ENCODE measurements around the gene TAS1R2. TPM values are rescaled to one million over a fixed set of nuclear protein-coding genes. Genes with fewer than 3 reads are reported as not detected.

Gene TAS1R2
- total and polyA plus RNA-seq, 2 experiments from 2014 or later: not detected

- no peaks in the 10 kb centered on the region for H3K9me2 ChIP-seq (ENCODE audit: insufficient read depth)
- no peaks in the 10 kb centered on the region for H3K36me3 ChIP-seq (ENCODE audit: insufficient read depth)
- H3K4me1 ChIP-seq (ENCODE audit: insufficient read depth): peaks cover 4% of the 10 kb centered on the region; the same call in 1 of the 2 replicates
- Mint-ChIP-seq H3K4me3 (no peak overlapping the region; the same call in 2 of the 3 replicates), H3K27ac (no peak overlapping the region), H3K9me3 (no peaks in the 10 kb centered on the region), H3K27me3 (ENCODE audit: insufficient read depth, low read depth, poor library complexity) (peaks cover 3% of the 10 kb centered on the region), H3K36me3 (ENCODE audit: low read depth) (peaks cover 8% of the 10 kb centered on the region; the same call in 2 of the 3 replicates), H3K4me1 (no peaks in the 10 kb centered on the region)
- H3K27me3 ChIP-seq (ENCODE audit: insufficient read depth): no peaks in the 10 kb centered on the region
- DNase-seq (ENCODE audit: low spot score): no peak
- H2AFZ ChIP-seq: no peak overlapping the region
- no peak overlapping the region for H3K4me3 ChIP-seq
- no peaks in the 10 kb centered on the region for H3K79me2 ChIP-seq (replicated peaks; ENCODE audit: insufficient read depth)
- no peak for TF ChIP-seq CREB1 (CRISPR knock-in tag; IDR thresholded peaks at IDR 0.05; ENCODE audit: low read depth)
- no peak for TF ChIP-seq NANOG (IDR thresholded peaks at IDR 0.05; ENCODE audit: borderline replicate concordance)
- TF ChIP-seq, protein P1, sequence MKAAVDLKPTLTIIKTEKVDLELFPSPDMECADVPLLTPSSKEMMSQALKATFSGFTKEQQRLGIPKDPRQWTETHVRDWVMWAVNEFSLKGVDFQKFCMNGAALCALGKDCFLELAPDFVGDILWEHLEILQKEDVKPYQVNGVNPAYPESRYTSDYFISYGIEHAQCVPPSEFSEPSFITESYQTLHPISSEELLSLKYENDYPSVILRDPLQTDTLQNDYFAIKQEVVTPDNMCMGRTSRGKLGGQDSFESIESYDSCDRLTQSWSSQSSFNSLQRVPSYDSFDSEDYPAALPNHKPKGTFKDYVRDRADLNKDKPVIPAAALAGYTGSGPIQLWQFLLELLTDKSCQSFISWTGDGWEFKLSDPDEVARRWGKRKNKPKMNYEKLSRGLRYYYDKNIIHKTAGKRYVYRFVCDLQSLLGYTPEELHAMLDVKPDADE (IDR thresholded peaks at IDR 0.05): no peak
- no peak for TF ChIP-seq REST (IDR thresholded peaks at IDR 0.05; ENCODE audit: unreplicated experiment)
- TF ChIP-seq, protein P2, sequence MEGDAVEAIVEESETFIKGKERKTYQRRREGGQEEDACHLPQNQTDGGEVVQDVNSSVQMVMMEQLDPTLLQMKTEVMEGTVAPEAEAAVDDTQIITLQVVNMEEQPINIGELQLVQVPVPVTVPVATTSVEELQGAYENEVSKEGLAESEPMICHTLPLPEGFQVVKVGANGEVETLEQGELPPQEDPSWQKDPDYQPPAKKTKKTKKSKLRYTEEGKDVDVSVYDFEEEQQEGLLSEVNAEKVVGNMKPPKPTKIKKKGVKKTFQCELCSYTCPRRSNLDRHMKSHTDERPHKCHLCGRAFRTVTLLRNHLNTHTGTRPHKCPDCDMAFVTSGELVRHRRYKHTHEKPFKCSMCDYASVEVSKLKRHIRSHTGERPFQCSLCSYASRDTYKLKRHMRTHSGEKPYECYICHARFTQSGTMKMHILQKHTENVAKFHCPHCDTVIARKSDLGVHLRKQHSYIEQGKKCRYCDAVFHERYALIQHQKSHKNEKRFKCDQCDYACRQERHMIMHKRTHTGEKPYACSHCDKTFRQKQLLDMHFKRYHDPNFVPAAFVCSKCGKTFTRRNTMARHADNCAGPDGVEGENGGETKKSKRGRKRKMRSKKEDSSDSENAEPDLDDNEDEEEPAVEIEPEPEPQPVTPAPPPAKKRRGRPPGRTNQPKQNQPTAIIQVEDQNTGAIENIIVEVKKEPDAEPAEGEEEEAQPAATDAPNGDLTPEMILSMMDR (conservative IDR thresholded peaks at IDR 0.05; ENCODE audit: low read depth in 2 of 2): no peak
- TF ChIP-seq, protein P3, sequence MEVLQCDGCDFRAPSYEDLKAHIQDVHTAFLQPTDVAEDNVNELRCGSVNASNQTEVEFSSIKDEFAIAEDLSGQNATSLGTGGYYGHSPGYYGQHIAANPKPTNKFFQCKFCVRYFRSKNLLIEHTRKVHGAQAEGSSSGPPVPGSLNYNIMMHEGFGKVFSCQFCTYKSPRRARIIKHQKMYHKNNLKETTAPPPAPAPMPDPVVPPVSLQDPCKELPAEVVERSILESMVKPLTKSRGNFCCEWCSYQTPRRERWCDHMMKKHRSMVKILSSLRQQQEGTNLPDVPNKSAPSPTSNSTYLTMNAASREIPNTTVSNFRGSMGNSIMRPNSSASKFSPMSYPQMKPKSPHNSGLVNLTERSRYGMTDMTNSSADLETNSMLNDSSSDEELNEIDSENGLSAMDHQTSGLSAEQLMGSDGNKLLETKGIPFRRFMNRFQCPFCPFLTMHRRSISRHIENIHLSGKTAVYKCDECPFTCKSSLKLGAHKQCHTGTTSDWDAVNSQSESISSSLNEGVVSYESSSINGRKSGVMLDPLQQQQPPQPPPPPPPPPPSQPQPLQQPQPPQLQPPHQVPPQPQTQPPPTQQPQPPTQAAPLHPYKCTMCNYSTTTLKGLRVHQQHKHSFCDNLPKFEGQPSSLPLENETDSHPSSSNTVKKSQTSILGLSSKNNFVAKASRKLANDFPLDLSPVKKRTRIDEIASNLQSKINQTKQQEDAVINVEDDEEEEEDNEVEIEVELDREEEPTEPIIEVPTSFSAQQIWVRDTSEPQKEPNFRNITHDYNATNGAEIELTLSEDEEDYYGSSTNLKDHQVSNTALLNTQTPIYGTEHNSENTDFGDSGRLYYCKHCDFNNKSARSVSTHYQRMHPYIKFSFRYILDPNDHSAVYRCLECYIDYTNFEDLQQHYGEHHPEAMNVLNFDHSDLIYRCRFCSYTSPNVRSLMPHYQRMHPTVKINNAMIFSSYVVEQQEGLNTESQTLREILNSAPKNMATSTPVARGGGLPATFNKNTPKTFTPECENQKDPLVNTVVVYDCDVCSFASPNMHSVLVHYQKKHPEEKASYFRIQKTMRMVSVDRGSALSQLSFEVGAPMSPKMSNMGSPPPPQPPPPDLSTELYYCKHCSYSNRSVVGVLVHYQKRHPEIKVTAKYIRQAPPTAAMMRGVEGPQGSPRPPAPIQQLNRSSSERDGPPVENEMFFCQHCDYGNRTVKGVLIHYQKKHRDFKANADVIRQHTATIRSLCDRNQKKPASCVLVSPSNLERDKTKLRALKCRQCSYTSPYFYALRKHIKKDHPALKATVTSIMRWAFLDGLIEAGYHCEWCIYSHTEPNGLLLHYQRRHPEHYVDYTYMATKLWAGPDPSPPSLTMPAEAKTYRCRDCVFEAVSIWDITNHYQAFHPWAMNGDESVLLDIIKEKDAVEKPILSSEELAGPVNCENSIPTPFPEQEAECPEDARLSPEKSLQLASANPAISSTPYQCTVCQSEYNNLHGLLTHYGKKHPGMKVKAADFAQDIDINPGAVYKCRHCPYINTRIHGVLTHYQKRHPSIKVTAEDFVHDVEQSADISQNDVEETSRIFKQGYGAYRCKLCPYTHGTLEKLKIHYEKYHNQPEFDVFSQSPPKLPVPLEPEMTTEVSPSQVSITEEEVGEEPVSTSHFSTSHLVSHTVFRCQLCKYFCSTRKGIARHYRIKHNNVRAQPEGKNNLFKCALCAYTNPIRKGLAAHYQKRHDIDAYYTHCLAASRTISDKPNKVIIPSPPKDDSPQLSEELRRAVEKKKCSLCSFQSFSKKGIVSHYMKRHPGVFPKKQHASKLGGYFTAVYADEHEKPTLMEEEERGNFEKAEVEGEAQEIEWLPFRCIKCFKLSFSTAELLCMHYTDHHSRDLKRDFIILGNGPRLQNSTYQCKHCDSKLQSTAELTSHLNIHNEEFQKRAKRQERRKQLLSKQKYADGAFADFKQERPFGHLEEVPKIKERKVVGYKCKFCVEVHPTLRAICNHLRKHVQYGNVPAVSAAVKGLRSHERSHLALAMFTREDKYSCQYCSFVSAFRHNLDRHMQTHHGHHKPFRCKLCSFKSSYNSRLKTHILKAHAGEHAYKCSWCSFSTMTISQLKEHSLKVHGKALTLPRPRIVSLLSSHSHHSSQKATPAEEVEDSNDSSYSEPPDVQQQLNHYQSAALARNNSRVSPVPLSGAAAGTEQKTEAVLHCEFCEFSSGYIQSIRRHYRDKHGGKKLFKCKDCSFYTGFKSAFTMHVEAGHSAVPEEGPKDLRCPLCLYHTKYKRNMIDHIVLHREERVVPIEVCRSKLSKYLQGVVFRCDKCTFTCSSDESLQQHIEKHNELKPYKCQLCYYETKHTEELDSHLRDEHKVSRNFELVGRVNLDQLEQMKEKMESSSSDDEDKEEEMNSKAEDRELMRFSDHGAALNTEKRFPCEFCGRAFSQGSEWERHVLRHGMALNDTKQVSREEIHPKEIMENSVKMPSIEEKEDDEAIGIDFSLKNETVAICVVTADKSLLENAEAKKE (CRISPR knock-in tag; IDR thresholded peaks at IDR 0.05): no peak
- no peak for TF ChIP-seq POLR2AphosphoS5 (IDR thresholded peaks at IDR 0.05; ENCODE audit: low read depth)
- no peak for TF ChIP-seq ZNF114 (CRISPR knock-in tag; IDR thresholded peaks at IDR 0.05)
- TF ChIP-seq ZNF331 (CRISPR knock-in tag; IDR thresholded peaks at IDR 0.05; ENCODE audit: low read depth): no peak
- no peak for TF ChIP-seq EZH2phosphoT487 (IDR thresholded peaks at IDR 0.05; ENCODE audit: unreplicated experiment)
- TF ChIP-seq JUNB (IDR thresholded peaks at IDR 0.05; ENCODE audit: unreplicated experiment): no peak
- TF ChIP-seq EZH2 (IDR thresholded peaks at IDR 0.05; ENCODE audit: low read depth, unreplicated experiment): no peak
- no peak for TF ChIP-seq STAT1 (IDR thresholded peaks at IDR 0.05; ENCODE audit: unreplicated experiment)
- no peaks in the 10 kb centered on the region for H4K20me1 ChIP-seq (replicated peaks; ENCODE audit: insufficient read depth)
- H3F3A ChIP-seq (replicated peaks; ENCODE audit: low read depth): no peaks in the 10 kb centered on the region
- no peak overlapping the region for H3K27ac ChIP-seq (ENCODE audit: low read depth)
- H3K4me2 ChIP-seq: no peak overlapping the region
- ATAC-seq: no peak
Measured at GRCh38 chr1:18884727-18885126, 25.3 kb upstream of the TAS1R2 start.

All from GM23338 (cell line).